Astrocyte of the spinal cord (primary cell): ENCODE results near the gene TTLL1.
"Not testable (repeated sequence)": the region's sequence is repeated elsewhere in the genome, so short reads cannot be mapped to it uniquely, and the experiment has no call there.

Source experiments
- DNase-seq: peaks from one replicate; pipeline ENCODE4 v3.0.0; 2011; ENCODE audit warnings: low read depth, low spot score
- H3K4me3 ChIP-seq: 2 replicates; pipeline ENCODE4 v1.5.1; 2011; ENCODE audit warnings: low read depth, mild to moderate bottlenecking, low read length, moderate library complexity
- in situ Hi-C: cut with HindIII; loops from 2 replicates; pipeline ENCODE4 v1.10.0; 2017; ENCODE audit warnings: low sequenced_read_pairs
- TF ChIP-seq, protein P1 (sequence below): IDR thresholded peaks from 2 replicates; pipeline ENCODE4 v1.5.1; 2012; ENCODE audit warnings: low read depth, mild to moderate bottlenecking, low read length, inconsistent platforms

TTLL1 gene

GRCh38 chr22:43110927-43111623, 21.9 kb upstream of the TTLL1 start:
- no peak for DNase-seq
- in situ Hi-C loops: no loop called here

DNA sequence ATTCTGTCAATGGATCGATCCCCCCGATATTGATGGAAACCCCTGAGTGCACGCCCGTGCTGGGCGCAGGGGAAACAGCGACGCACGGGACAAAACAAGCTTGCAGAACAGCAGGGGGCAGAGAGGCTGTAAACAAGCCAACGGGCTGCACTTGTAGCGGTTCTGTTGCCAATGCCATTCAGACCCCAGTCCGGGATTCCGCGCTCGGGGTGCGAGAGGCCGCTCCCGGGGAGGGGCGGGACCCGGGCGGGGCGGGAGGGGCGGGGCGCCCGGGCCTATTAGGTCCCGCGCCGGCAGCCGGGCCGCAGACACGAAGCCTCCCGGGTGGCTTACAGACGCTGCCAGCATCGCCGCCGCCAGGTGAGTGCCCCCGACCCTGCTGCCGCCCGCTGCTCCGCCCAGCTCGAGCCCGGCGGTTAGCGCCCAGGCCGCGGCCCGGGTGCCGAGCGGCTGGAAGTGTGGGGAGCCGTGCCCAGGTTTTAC, 21.3 kb upstream of the TTLL1 start, which contains the start of gene BIK:
Gene BIK, plus strand, starts transcription at position 307 of the 483 bp plus-strand sequence. CDS start 13,273 bp downstream, outside the sequence.
- DNase-seq: no peak
- TF ChIP-seq, protein P1, sequence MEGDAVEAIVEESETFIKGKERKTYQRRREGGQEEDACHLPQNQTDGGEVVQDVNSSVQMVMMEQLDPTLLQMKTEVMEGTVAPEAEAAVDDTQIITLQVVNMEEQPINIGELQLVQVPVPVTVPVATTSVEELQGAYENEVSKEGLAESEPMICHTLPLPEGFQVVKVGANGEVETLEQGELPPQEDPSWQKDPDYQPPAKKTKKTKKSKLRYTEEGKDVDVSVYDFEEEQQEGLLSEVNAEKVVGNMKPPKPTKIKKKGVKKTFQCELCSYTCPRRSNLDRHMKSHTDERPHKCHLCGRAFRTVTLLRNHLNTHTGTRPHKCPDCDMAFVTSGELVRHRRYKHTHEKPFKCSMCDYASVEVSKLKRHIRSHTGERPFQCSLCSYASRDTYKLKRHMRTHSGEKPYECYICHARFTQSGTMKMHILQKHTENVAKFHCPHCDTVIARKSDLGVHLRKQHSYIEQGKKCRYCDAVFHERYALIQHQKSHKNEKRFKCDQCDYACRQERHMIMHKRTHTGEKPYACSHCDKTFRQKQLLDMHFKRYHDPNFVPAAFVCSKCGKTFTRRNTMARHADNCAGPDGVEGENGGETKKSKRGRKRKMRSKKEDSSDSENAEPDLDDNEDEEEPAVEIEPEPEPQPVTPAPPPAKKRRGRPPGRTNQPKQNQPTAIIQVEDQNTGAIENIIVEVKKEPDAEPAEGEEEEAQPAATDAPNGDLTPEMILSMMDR: peak; percentile 8
- in situ Hi-C loops: no loop called here
- H3K4me3 ChIP-seq: peak within 1 kb of the TSS; percentile 24

More at GRCh38 chr22:43110927-43111623, 21.9 kb upstream of the TTLL1 start:
- TF ChIP-seq, protein P1: no peak
- peak overlapping the region; percentile 24 for H3K4me3 ChIP-seq

- peak overlapping the region; percentile 24 for H3K4me3 ChIP-seq
- DNase-seq: no peak
- TF ChIP-seq, protein P1: no peak
- in situ Hi-C loops: no loop called here
Observed at GRCh38 chr22:43109921-43110443, 20.8 kb upstream of the TTLL1 start.

DNA sequence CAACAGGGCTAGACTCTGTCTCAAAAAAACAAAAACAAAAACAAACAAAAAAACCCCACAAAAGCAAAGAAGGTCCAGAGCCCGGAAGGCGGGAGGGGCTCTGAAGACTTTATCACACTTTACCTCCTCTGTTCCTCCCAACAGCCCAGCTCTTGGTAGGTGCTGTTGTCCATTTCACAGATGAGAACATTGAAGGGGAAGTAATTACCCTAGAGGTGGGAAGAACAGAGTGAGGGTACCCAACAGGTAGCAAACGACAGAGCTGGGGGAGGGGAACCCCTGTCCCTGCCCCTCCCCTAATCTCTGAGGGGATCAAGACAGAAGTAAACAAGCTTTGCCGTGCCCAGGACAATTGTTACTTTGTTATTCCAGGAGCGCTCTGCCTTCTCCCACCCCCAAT, 20.3 kb upstream of the TTLL1 start:
- no peak for DNase-seq
- in situ Hi-C loops: no loop called here
- TF ChIP-seq, protein P1: no peak
- H3K4me3 ChIP-seq: no peak overlapping the region

- in situ Hi-C loops: no loop called here
- DNase-seq: no peak
- H3K4me3 ChIP-seq: no peak overlapping the region
- TF ChIP-seq, protein P1: no peak
Observed at GRCh38 chr22:43106302-43106701, 17.1 kb upstream of the TTLL1 start.

GRCh38 chr22:43104950-43105349, 15.8 kb upstream of the TTLL1 start:
- in situ Hi-C loops, H3K4me3 ChIP-seq, DNase-seq: not testable (repeated sequence)

DNA sequence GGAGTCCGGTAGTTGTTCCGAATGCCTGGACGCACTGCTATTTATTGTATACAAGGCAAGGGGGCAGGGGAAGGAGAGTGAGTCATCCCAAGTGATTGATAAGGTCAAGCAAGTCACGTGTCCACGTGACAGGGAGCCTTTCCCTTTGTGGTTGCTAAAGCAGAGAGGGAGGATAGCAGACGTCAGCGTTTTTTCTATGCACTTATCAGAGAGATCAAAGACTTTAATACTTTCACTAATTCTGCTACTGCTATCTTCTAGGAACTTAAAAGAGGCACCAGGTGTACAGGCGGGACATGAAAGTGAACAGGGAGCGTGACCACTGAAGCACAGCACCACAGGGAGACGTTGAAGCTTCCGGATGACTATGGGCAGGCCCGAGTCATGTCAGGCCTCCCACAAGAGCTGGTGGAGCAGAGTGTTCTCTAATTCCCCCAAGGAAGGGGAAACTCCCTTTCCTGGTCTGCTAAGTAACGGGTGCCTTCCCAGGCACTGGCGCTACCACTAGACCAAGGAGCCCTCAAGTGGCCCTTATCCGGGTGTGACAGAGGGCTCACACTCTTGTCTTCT, 14.9 kb upstream of the TTLL1 start:
- in situ Hi-C loops, DNase-seq, H3K4me3 ChIP-seq: not testable (repeated sequence)
